ENCODE results near the gene OBSCN.

DNA sequence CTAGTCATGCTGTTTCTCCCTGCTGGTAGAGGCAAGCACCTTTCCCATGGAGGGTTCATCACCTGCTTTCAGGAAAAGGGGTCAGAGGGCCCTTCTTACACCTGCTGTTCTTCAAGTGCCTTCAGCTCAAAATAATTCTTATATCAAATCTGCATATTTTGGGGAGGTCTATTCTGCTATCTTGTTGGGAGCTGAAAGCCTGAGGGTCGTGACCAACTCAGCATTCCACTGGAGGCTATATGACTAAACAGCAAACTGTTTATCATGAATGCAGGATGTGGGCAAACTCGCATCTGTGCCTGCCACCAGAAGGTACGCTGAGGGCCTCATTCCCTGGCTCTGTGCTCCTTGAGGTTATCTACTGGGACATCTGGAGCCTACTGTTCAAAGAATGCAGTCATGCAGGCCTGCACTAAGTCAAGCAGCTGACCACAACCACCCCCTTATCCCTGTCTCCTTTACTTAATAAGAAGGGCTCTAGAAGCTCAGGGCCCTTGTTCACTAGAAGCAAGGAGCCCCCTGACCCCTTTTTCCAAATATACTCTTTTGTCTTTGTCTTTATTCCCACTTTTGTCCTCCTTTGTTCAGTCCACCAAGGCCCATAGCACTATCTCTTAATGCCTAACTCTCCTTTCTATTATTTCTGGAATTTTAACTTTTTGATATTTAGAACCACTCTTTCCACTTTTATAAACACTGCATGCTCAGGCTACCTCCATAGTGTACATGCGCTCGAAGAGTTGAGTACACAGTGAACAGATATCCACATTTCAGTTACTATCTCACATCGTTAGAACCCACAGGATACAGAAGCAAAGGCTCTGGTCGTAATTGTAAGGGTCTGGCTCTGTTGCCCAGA is 213.4 kb downstream of the OBSCN start:
- TF ChIP-seq EZH2 (IDR thresholded peaks at IDR 0.05; ENCODE audit: borderline replicate concordance, control insufficient read depth, low read depth, low read length) (no peak), POLR2A (IDR thresholded peaks at IDR 0.05; ENCODE audit: low read depth, low read length) (no peak), EGR1 (IDR thresholded peaks at IDR 0.05; ENCODE audit: borderline replicate concordance in 1 of 2, low read depth in 2 of 2, low read length in 2 of 2) (no peak)
- TF ChIP-seq, protein P1, sequence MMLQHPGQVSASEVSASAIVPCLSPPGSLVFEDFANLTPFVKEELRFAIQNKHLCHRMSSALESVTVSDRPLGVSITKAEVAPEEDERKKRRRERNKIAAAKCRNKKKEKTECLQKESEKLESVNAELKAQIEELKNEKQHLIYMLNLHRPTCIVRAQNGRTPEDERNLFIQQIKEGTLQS (IDR thresholded peaks at IDR 0.05; ENCODE audit: borderline replicate concordance, extremely low read depth, low read depth, low read length): no peak
- TF ChIP-seq, protein P2, sequence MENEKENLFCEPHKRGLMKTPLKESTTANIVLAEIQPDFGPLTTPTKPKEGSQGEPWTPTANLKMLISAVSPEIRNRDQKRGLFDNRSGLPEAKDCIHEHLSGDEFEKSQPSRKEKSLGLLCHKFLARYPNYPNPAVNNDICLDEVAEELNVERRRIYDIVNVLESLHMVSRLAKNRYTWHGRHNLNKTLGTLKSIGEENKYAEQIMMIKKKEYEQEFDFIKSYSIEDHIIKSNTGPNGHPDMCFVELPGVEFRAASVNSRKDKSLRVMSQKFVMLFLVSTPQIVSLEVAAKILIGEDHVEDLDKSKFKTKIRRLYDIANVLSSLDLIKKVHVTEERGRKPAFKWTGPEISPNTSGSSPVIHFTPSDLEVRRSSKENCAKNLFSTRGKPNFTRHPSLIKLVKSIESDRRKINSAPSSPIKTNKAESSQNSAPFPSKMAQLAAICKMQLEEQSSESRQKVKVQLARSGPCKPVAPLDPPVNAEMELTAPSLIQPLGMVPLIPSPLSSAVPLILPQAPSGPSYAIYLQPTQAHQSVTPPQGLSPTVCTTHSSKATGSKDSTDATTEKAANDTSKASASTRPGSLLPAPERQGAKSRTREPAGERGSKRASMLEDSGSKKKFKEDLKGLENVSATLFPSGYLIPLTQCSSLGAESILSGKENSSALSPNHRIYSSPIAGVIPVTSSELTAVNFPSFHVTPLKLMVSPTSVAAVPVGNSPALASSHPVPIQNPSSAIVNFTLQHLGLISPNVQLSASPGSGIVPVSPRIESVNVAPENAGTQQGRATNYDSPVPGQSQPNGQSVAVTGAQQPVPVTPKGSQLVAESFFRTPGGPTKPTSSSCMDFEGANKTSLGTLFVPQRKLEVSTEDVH (IDR thresholded peaks at IDR 0.05; ENCODE audit: low read depth, partially characterized antibody): no peak
- TF ChIP-seq, protein P3, sequence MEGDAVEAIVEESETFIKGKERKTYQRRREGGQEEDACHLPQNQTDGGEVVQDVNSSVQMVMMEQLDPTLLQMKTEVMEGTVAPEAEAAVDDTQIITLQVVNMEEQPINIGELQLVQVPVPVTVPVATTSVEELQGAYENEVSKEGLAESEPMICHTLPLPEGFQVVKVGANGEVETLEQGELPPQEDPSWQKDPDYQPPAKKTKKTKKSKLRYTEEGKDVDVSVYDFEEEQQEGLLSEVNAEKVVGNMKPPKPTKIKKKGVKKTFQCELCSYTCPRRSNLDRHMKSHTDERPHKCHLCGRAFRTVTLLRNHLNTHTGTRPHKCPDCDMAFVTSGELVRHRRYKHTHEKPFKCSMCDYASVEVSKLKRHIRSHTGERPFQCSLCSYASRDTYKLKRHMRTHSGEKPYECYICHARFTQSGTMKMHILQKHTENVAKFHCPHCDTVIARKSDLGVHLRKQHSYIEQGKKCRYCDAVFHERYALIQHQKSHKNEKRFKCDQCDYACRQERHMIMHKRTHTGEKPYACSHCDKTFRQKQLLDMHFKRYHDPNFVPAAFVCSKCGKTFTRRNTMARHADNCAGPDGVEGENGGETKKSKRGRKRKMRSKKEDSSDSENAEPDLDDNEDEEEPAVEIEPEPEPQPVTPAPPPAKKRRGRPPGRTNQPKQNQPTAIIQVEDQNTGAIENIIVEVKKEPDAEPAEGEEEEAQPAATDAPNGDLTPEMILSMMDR (IDR thresholded peaks at IDR 0.05 in 2 of 3, conservative IDR thresholded peaks at IDR 0.05 in 1 of 3; ENCODE audit: control insufficient read depth in 2 of 3, extremely low read depth in 1 of 3, insufficient read depth in 1 of 3, low read depth in 3 of 3, low read length in 3 of 3): no peak
